GM12878 (cell line): Measurements from ENCODE around the gene DCAF4L1. TPM values are rescaled to one million over a fixed set of nuclear protein-coding genes. Genes with fewer than 3 reads are reported as not detected.

Source experiments
- ATAC-seq: fragments of 200-7000 bp; cut with Tn5 transposase; 3 replicates; pipeline ENCODE4 v1.9.1; 2020; ENCODE audit warnings: mild to moderate bottlenecking, moderate library complexity
- BruUV-seq: library from RNA; stranded (reverse); fragments of 400-500 nt; replicated peaks from 2 replicates; lab custom pipeline; 2021; lab: Mats Ljungman, UMichigan
- CTCF ChIA-PET: fragments of 300-600 bp; sonication (Branson Sonifier 250); formaldehyde crosslinking; extraction: SDS; loops from one replicate; lab custom pipeline; 2021; ENCODE audit warnings: inconsistent platforms; lab: Yijun Ruan, JAX
- POLR2A ChIA-PET: fragments of 350-600 bp; formaldehyde crosslinking; extraction: SDS; loops from one replicate; lab custom pipeline; 2021; ENCODE audit warnings: inconsistent platforms; lab: Charles Lee
- RAD21 ChIA-PET: fragments of 300-600 bp; sonication (Branson Sonifier 250); formaldehyde crosslinking; loops from one replicate; lab custom pipeline; 2023; ENCODE audit warnings: antibody characterized with exemption; ENCODE audit not compliant: unreplicated experiment; lab: Charles Lee
- SMC1A ChIA-PET: fragments of 300-600 bp; sonication (Branson Sonifier 250); formaldehyde crosslinking; loops from one replicate; lab custom pipeline; 2023; ENCODE audit not compliant: unreplicated experiment, uncharacterized antibody; lab: Charles Lee
- DNase-seq: peaks from one replicate; pipeline ENCODE4 v3.0.0-alpha.2; 2011; ENCODE audit warnings: low read depth, low spot score
- FAIRE-seq: peaks from 3 replicates; lab custom pipeline; 2011; peaks lifted over from hg19 to GRCh38; lab: Jason Lieb, UNC
- H2AFZ ChIP-seq: 2 replicates; pipeline ENCODE4 v1.6.0; 2011; ENCODE audit warnings: low read depth, low read length, control low read depth; ENCODE audit not compliant: control insufficient read depth
- H3K27ac ChIP-seq: 2 replicates; pipeline ENCODE4 v1.5.1; 2011; ENCODE audit warnings: control low read depth; ENCODE audit not compliant: control insufficient read depth, insufficient read depth
- H3K27me3 ChIP-seq, 2 experiments: replicated peaks in 1 of 2; 2 replicates each; pipeline versions ENCODE4 v1.6.0 to v1.6.1; 2011; ENCODE audit warnings: low read length in 1 of 2; ENCODE audit not compliant: control insufficient read depth in 2 of 2, insufficient read depth in 2 of 2
- H3K36me3 ChIP-seq, 2 experiments: 2 replicates each; pipeline ENCODE4 v1.5.1; 2011; ENCODE audit warnings: low read length in 1 of 2; ENCODE audit not compliant: control insufficient read depth in 2 of 2, insufficient read depth in 2 of 2
- H3K4me1 ChIP-seq: 2 replicates; pipeline ENCODE4 v1.6.1; 2011; ENCODE audit warnings: mild to moderate bottlenecking, low read length, moderate library complexity, mixed read lengths; ENCODE audit not compliant: control insufficient read depth, insufficient read depth
- H3K4me2 ChIP-seq: 2 replicates; pipeline ENCODE4 v1.6.0; 2011; ENCODE audit warnings: control low read depth; ENCODE audit not compliant: control insufficient read depth, insufficient read depth
- H3K4me3 ChIP-seq: fragments of 200-600 bp; sonication (generic); 2 replicates; pipeline ENCODE4 v1.5.1; 2016
- H3K79me2 ChIP-seq: 2 replicates; pipeline ENCODE4 v1.6.0; 2011; ENCODE audit warnings: low read length; ENCODE audit not compliant: control insufficient read depth, insufficient read depth
- H3K9ac ChIP-seq: 2 replicates; pipeline ENCODE4 v1.8.0; 2011; ENCODE audit warnings: low read length, control low read depth, mixed read lengths; ENCODE audit not compliant: control insufficient read depth, insufficient read depth
- H3K9me3 ChIP-seq: replicated peaks from 3 replicates; pipeline ENCODE4 v1.5.1; 2011; ENCODE audit warnings: mild to moderate bottlenecking, low read length; ENCODE audit not compliant: control insufficient read depth, insufficient read depth
- H4K20me1 ChIP-seq: 2 replicates; pipeline ENCODE4 v1.6.0; 2011; ENCODE audit not compliant: control insufficient read depth, insufficient read depth
- ATF3 ChIP-seq: IDR thresholded peaks from 2 replicates; pipeline ENCODE4 v1.6.1; 2011; ENCODE audit warnings: low read depth, mild to moderate bottlenecking, low read length, moderate library complexity, borderline replicate concordance; ENCODE audit errors: extremely low read depth
- CREB1 ChIP-seq: IDR thresholded peaks from 2 replicates; pipeline ENCODE4 v1.6.1; 2012; ENCODE audit warnings: low read depth, mild to moderate bottlenecking, inconsistent platforms
- DPF2 ChIP-seq: fragments of 450-650 bp; IDR thresholded peaks from 2 replicates; pipeline ENCODE4 v1.6.1; 2017; ENCODE audit warnings: mild to moderate bottlenecking
- EED ChIP-seq: sonication (generic); IDR thresholded peaks from 2 replicates; pipeline ENCODE4 v1.6.1; 2016; ENCODE audit warnings: antibody characterized with exemption, low read depth
- ETV6 ChIP-seq, 2 experiments: fragments of 450-650 bp in 1 of 2; IDR thresholded peaks in 1 of 2; conservative IDR thresholded peaks in 1 of 2; 2 replicates each; pipeline ENCODE4 v1.6.1; 2014; ENCODE audit warnings: antibody characterized with exemption in 1 of 2, borderline replicate concordance in 1 of 2, low read depth in 1 of 2, mild to moderate bottlenecking in 1 of 2, moderate library complexity in 1 of 2
- GABPA ChIP-seq: IDR thresholded peaks from 2 replicates; pipeline ENCODE4 v1.6.1; 2014; ENCODE audit warnings: antibody characterized with exemption, low read depth, mild to moderate bottlenecking, inconsistent platforms
- NFYB ChIP-seq: IDR thresholded peaks from 2 replicates; pipeline ENCODE4 v1.6.1; 2011; ENCODE audit warnings: low read depth, mild to moderate bottlenecking, low read length, improper control_type of control experiment, moderate library complexity; ENCODE audit not compliant: insufficient read depth
- NR2C2 ChIP-seq: IDR thresholded peaks from 2 replicates; pipeline ENCODE4 v1.6.1; 2011; ENCODE audit warnings: borderline replicate concordance, low read depth; ENCODE audit not compliant: control insufficient read depth, insufficient read length
- RAD51 ChIP-seq: fragments of 450-650 bp; IDR thresholded peaks from 2 replicates; pipeline ENCODE4 v1.6.1; 2016; ENCODE audit warnings: moderate library complexity, mild to moderate bottlenecking, inconsistent platforms
- SMC3 ChIP-seq: IDR thresholded peaks from 2 replicates; pipeline ENCODE4 v1.6.1; 2011; ENCODE audit warnings: low read length, improper control_type of control experiment, borderline replicate concordance
- SRF ChIP-seq, 2 experiments: IDR thresholded peaks; 2 replicates each; pipeline ENCODE4 v1.6.1; 2011; ENCODE audit warnings: low read depth in 2 of 2, low read length in 2 of 2, mild to moderate bottlenecking in 1 of 2, moderate library complexity in 1 of 2
- TBL1XR1 ChIP-seq: IDR thresholded peaks from 2 replicates; pipeline ENCODE4 v1.6.1; 2012; ENCODE audit warnings: low read depth, low read length, improper control_type of control experiment
- ZBTB11 ChIP-seq: fragments of 450-650 bp; formaldehyde crosslinking; IDR thresholded peaks from 2 replicates; pipeline ENCODE4 v1.5.0; 2022; ENCODE audit warnings: mild to moderate bottlenecking, missing genetic modification characterization
- WGBS: methylation state at CpG from one replicate; pipeline ENCODE4 v1.1.6; 2016; ENCODE audit warnings: low lambda C conversion rate; ENCODE audit not compliant: insufficient replicate concordance, insufficient coverage; ENCODE audit errors: missing lambda C conversion rate; 5-methylcytosine and 5-hydroxymethylcytosine counted together
- in situ Hi-C: fragments of 300-500 bp; cut with MboI; formaldehyde crosslinking; loops from 9 replicates; pipeline ENCODE4 v1.14.3; 2018; ENCODE audit warnings: mixed read lengths
- intact Hi-C: fragments of 100-400 bp; cut with micrococcal nuclease; formaldehyde crosslinking; loops from one replicate; pipeline ENCODE4 v1.14.2; 2022; ENCODE audit not compliant: unreplicated experiment
- polyA plus RNA-seq, 11 experiments: library from polyadenylated mRNA; depleted of rRNA in 4 of 11; unstranded in 6 of 11; stranded (reverse) in 5 of 11; fragments of >200 nt; fragmentation: Nextera tagmentation in 4 of 11; fragmentation: Illumina TruSeq in 1 of 11; extraction: Ambion mirVana in 4 of 11; extraction: Trizol in 1 of 11; gene quantifications; 1 replicate in 1 of 11; 2 replicates in 10 of 11; pipeline versions ENCODE4 v1.2.1 to v1.2.3, GENCODE V29; 2011 to 2016; ENCODE audit warnings: inconsistent platforms in 2 of 11, missing spikeins in 2 of 11, low read depth in 1 of 11
- total RNA-seq, 4 experiments: library from RNA; depleted of rRNA in 3 of 4; stranded (reverse); fragments of >200 nt in 3 of 4; fragmentation: Illumina TruSeq in 1 of 4; extraction: Trizol in 1 of 4; gene quantifications; 2 replicates each; pipeline versions ENCODE4 v1.2.1 to v1.2.3, GENCODE V29; 2013 to 2021

Gene DCAF4L1
- total and polyA plus RNA-seq, 10 of the 15 experiments (the other 5 are each of a cell fraction or from before 2014, with no cell fraction given) = 0.04 to 0.48 (median 0.18) TPM

- H3K27me3 ChIP-seq = no peaks in the 10 kb centered on the region
- ChIA-PET RAD21 (no interaction called here), CTCF (no interaction called here), POLR2A (no interaction called here), SMC1A (no interaction called here)
- no peaks in the 10 kb centered on the region for H3K36me3 ChIP-seq
- H4K20me1 ChIP-seq = no peaks in the 10 kb centered on the region
- no peak overlapping the region for H3K9ac ChIP-seq
- ATAC-seq = no peak
- H3K9me3 ChIP-seq = no peaks in the 10 kb centered on the region; the same call in 1 of the 3 replicates
- H3K4me3 ChIP-seq = no peak overlapping the region
- DNase-seq = no peak
- intact Hi-C loops = no loop called here
- H3K4me2 ChIP-seq = no peak overlapping the region
- BruUV-seq = no TSS peak
- no peak overlapping the region for H3K27ac ChIP-seq
- no peaks in the 10 kb centered on the region for H3K79me2 ChIP-seq
- no peaks in the 10 kb centered on the region for H3K4me1 ChIP-seq
- TF ChIP-seq NR2C2 = no peak
- TF ChIP-seq DPF2 = no peak
- TF ChIP-seq EED = no peak
- TF ChIP-seq, all 136 proteins: peak for 0
- H2AFZ ChIP-seq = no peak overlapping the region
- in situ Hi-C loops = no loop called here
- no peak for FAIRE-seq
These were observed 11.9 kb upstream of the DCAF4L1 start for GRCh38 chr4:41969671-41970070.

- Histone ChIP-seq H3K27ac (no peak overlapping the region), H3K27me3 (no peaks in the 10 kb centered on the region), H3K4me3 (no peak overlapping the region), H2AFZ (no peak overlapping the region), H4K20me1 (no peaks in the 10 kb centered on the region), H3K9me3 (no peaks in the 10 kb centered on the region; the same call in 1 of the 3 replicates), H3K9ac (no peak overlapping the region), H3K79me2 (no peaks in the 10 kb centered on the region), H3K4me1 (no peaks in the 10 kb centered on the region), H3K36me3 (no peaks in the 10 kb centered on the region), H3K4me2 (no peak overlapping the region)
- SMC1A ChIA-PET = interaction anchor here (1.1 to 1.5 kb wide), 2 partner anchors 26 to 35 kb away, joined by 3 read pairs; no protein-coding TSS in a partner anchor
- WGBS = 90% methylated on average over 1 of the region's 1 CpG
- FAIRE-seq (no peak), ATAC-seq (no peak), DNase-seq (no peak)
- in situ Hi-C loops = no loop called here
- intact Hi-C loops = no loop called here
- CTCF ChIA-PET = interaction anchor here (0.6 to 1.7 kb wide), 3 partner anchors 12 to 20 kb away, joined by 4 to 7 read pairs (median 4); no protein-coding TSS in a partner anchor
- POLR2A ChIA-PET = interaction anchor here (1.5 kb wide), 1 partner anchor 15 kb away, joined by 8 read pairs; the partner anchor contains the start of gene SLC30A9
- RAD21 ChIA-PET = no interaction called here
- no TSS peak for BruUV-seq
- no peak for TF ChIP-seq RAD51
- no peak for TF ChIP-seq SRF (IDR thresholded peaks at IDR 0.05; ENCODE audit: low read depth in 2 of 2, low read length in 2 of 2)
- no peak for TF ChIP-seq CREB1
- TF ChIP-seq ETV6 (conservative IDR thresholded peaks at IDR 0.05 in 1 of 2, IDR thresholded peaks at IDR 0.05 in 1 of 2; ENCODE audit: borderline replicate concordance in 1 of 2, low read depth in 1 of 2) = no peak
- no peak for TF ChIP-seq ZBTB11 (CRISPR knock-in tag)
- TF ChIP-seq GABPA = no peak
- TF ChIP-seq NR2C2 = no peak
- no peak for TF ChIP-seq NFYB
- no peak for TF ChIP-seq SMC3
- TF ChIP-seq ATF3 = no peak
- TF ChIP-seq TBL1XR1 = no peak
These were observed 6.2 kb upstream of the DCAF4L1 start for GRCh38 chr4:41975341-41975740.
